Measurements from ENCODE around the gene APRT. TPM values are rescaled to one million over a fixed set of nuclear protein-coding genes. Genes with fewer than 3 reads are reported as not detected.

Gene APRT
- total and polyA plus RNA-seq, 10 of the 15 experiments (the other 5 are each of a cell fraction or from before 2014, with no cell fraction given): 30.6 to 495 (median 166) TPM

- intact Hi-C loops (cut with micrococcal nuclease; ENCODE audit: unreplicated experiment) (no loop called here), in situ Hi-C loops (cut with MboI) (no loop called here)
- Histone ChIP-seq H3K4me3 (no peak overlapping the region), H3K27ac (ENCODE audit: control insufficient read depth, insufficient read depth) (no peak overlapping the region), H3K79me2 (ENCODE audit: control insufficient read depth, insufficient read depth, low read length) (peaks cover 13% of the 10 kb centered on the region), H4K20me1 (ENCODE audit: control insufficient read depth, insufficient read depth) (0 out of 2 replicates have a peak, but pooled peaks cover 2% of the 10 kb centered on the region), H3K27me3 (replicated peaks in 1 of 2; ENCODE audit: control insufficient read depth in 2 of 2, insufficient read depth in 2 of 2, low read length in 1 of 2) (no peaks in the 10 kb centered on the region), H3K9me3 (replicated peaks; ENCODE audit: control insufficient read depth, insufficient read depth, low read length) (no peaks in the 10 kb centered on the region), H3K4me1 (ENCODE audit: control insufficient read depth, insufficient read depth, low read length) (peaks cover 23% of the 10 kb centered on the region), H2AFZ (ENCODE audit: control insufficient read depth, low read depth, low read length) (no peak overlapping the region), H3K4me2 (ENCODE audit: control insufficient read depth, insufficient read depth) (no peak overlapping the region), H3K36me3 (ENCODE audit: control insufficient read depth in 2 of 2, insufficient read depth in 2 of 2, low read length in 1 of 2) (no peaks in the 10 kb centered on the region; a peak in 1 of 4 replicates), H3K9ac (ENCODE audit: control insufficient read depth, insufficient read depth, low read length) (no peak overlapping the region)
- ChIA-PET POLR2A (interaction anchor here (0.6 kb wide), 2 partner anchors 10 to 120 kb away, joined by 7 read pairs; no protein-coding TSS in a partner anchor), CTCF (no interaction called here), RAD21 (ENCODE audit: unreplicated experiment) (no interaction called here), SMC1A (ENCODE audit: uncharacterized antibody, unreplicated experiment) (interaction anchor here (1.0 to 1.3 kb wide), 2 partner anchors 75 to 364 kb away, joined by 3 read pairs; partner anchors contain the start of gene ZNF778)
- no peak for FAIRE-seq
- BruUV-seq (replicated peaks): no TSS peak
- WGBS (ENCODE audit: insufficient coverage, insufficient replicate concordance, low lambda C conversion rate, missing lambda C conversion rate): 78% methylated on average over 17 of the region's 17 CpGs
- ATAC-seq: no peak
- no peak for DNase-seq (ENCODE audit: low read depth, low spot score)
- TF ChIP-seq, protein P1, sequence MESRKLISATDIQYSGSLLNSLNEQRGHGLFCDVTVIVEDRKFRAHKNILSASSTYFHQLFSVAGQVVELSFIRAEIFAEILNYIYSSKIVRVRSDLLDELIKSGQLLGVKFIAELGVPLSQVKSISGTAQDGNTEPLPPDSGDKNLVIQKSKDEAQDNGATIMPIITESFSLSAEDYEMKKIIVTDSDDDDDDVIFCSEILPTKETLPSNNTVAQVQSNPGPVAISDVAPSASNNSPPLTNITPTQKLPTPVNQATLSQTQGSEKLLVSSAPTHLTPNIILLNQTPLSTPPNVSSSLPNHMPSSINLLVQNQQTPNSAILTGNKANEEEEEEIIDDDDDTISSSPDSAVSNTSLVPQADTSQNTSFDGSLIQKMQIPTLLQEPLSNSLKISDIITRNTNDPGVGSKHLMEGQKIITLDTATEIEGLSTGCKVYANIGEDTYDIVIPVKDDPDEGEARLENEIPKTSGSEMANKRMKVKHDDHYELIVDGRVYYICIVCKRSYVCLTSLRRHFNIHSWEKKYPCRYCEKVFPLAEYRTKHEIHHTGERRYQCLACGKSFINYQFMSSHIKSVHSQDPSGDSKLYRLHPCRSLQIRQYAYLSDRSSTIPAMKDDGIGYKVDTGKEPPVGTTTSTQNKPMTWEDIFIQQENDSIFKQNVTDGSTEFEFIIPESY (IDR thresholded peaks at IDR 0.05): no peak
- no peak for TF ChIP-seq ATF3 (IDR thresholded peaks at IDR 0.05; ENCODE audit: borderline replicate concordance, extremely low read depth, low read depth, low read length)
- TF ChIP-seq HCFC1 (IDR thresholded peaks at IDR 0.05; ENCODE audit: low read length): no peak
- TF ChIP-seq RBBP5 (conservative IDR thresholded peaks at IDR 0.05): no peak
- no peak for TF ChIP-seq BHLHE40 (IDR thresholded peaks at IDR 0.05; ENCODE audit: borderline replicate concordance in 1 of 2, low read depth in 2 of 2, low read length in 1 of 2)
- TF ChIP-seq RELB (IDR thresholded peaks at IDR 0.05; ENCODE audit: low read depth): no peak
- no peak for TF ChIP-seq NBN (IDR thresholded peaks at IDR 0.05)
- TF ChIP-seq NR2C2 (IDR thresholded peaks at IDR 0.05; ENCODE audit: borderline replicate concordance, control insufficient read depth, insufficient read length, low read depth): no peak
- no peak for TF ChIP-seq ZBED1 (IDR thresholded peaks at IDR 0.05; ENCODE audit: borderline replicate concordance)
- no peak for TF ChIP-seq MTA3 (IDR thresholded peaks at IDR 0.05; ENCODE audit: borderline replicate concordance, low read length)
- no peak for TF ChIP-seq TCF3 (IDR thresholded peaks at IDR 0.05; ENCODE audit: borderline replicate concordance, insufficient read depth, low read depth, low read length)
- TF ChIP-seq ATF2 (IDR thresholded peaks at IDR 0.05; ENCODE audit: low read length): no peak
- TF ChIP-seq POLR2AphosphoS5 (IDR thresholded peaks at IDR 0.05; ENCODE audit: low read length): no peak
- TF ChIP-seq SPI1 (IDR thresholded peaks at IDR 0.05; ENCODE audit: borderline replicate concordance, insufficient read depth, low read depth, low read length): no peak
- no peak for TF ChIP-seq NR2F1 (conservative IDR thresholded peaks at IDR 0.05)
- TF ChIP-seq CBX5 (IDR thresholded peaks at IDR 0.05; ENCODE audit: low read depth): no peak
Observed at GRCh38 chr16:88853325-88853941, 41.7 kb upstream of the APRT start.

Measured in GM12878 (cell line).